ENCODE results near the gene TGM3.
"Not testable (repeated sequence)": the region's sequence is repeated elsewhere in the genome, so short reads cannot be mapped to it uniquely, and the experiment has no call there.

Gene TGM3, protein sequence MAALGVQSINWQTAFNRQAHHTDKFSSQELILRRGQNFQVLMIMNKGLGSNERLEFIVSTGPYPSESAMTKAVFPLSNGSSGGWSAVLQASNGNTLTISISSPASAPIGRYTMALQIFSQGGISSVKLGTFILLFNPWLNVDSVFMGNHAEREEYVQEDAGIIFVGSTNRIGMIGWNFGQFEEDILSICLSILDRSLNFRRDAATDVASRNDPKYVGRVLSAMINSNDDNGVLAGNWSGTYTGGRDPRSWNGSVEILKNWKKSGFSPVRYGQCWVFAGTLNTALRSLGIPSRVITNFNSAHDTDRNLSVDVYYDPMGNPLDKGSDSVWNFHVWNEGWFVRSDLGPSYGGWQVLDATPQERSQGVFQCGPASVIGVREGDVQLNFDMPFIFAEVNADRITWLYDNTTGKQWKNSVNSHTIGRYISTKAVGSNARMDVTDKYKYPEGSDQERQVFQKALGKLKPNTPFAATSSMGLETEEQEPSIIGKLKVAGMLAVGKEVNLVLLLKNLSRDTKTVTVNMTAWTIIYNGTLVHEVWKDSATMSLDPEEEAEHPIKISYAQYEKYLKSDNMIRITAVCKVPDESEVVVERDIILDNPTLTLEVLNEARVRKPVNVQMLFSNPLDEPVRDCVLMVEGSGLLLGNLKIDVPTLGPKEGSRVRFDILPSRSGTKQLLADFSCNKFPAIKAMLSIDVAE

DNA sequence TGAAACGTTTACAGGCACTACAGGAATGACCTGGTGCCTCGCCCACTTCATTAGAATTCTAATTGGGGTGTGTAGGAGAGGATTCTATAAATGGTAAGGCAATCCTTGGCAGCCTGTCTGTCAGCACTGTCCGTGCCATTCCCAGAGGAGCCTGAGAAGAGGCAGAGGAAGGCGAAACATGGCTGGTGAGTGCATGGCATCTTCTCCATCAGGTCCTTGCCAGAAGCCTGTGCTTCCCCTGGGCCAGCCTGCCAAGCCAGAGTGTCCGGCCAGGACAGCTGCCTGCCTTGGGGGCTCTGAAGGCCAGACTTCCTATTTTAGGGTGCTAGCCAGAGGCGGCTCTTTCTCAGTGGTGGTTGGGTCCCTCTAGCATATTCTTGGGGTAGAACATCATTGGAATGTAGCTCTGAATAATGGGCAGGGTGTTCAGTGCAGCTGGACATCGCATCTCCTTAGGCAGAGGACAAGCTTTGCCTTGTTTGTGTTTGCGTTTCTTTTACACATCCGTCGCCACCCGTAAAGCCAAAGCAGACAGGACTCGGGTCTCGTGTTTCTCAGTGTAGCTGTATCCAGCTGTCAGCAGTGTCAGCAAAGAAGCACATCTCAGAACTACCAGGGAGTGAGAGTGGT lies at the start of gene TGM3:
Gene TGM3 (plus strand): TSS at position 116 of the 630 bp plus-strand sequence. CDS start 63 bp downstream, at position 179.
- peak within 1 kb of the TSS in 2 of 7 experiments; percentile 21 to 30 for H3K4me3 ChIP-seq
- H3K27ac ChIP-seq = peak within 1 kb of the TSS in 6 of 21 experiments; percentile 9 to 77 (median 68)

DNA sequence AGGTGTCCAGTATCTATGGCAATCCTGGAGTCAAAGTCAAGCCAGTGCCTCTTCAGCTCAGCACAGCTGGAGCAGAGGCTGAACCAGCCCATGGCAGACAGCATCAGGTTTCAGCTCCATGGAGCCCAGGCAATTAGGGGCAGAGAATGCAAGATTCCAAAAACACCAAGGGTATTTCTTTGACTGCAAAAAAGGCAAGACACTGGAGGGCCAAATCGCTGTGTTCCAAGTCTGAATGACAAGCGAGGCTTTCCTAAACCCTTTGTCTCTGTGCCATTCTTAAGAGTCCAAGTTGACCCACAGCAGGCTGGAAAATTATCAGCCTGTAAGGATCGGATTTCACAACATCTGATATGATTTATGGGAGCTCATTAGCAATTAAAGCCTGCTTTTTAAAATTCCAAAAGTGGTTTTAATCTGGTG lies 49.7 kb upstream of the TGM3 start:
- no peak overlapping the region for H3K27ac ChIP-seq
- no peak overlapping the region for H3K4me3 ChIP-seq

DNA sequence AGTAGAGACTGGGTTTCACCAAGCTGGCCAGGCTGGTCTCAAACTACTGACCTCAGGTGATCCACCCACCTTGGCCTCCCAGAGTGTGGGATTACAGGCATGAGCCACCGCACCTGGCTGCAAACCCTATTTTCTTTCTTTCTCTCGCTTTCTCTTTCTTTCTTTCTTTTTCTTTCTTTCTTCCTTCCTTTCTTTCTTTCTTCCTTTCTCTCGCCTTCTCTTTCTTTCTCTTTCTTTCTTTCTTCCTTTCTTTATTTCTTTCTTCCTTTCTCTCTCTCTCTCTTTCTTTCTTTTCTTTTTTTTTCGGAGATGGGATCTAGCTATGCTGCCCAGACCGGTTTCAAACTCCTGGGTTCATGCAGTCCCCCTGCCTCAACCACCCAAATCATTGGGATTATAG lies 47.0 kb upstream of the TGM3 start:
- Histone ChIP-seq H3K4me3 (no peak overlapping the region), H3K27ac (no peak overlapping the region)

DNA sequence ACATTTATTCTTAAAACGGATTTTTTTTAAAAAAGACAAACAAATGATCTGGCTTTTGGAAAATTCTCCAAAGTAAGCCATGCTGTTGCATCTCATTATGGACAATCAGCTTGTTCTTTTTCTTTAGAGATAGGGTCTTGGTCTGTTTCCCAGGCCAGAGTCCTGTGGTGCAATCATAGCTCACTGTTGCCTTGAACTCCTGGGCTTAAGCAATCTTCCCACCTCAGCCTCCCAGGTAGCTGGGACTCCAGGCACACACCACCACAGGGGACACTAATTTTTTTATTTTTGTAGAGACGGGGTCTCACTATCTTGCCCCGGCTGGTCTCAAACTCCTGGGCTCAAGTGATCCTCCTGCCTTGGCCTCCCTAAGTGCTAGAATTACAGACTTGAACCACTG lies 45.9 kb upstream of the TGM3 start:
- H3K4me3 ChIP-seq = no peak overlapping the region
- no peak overlapping the region for H3K27ac ChIP-seq

DNA sequence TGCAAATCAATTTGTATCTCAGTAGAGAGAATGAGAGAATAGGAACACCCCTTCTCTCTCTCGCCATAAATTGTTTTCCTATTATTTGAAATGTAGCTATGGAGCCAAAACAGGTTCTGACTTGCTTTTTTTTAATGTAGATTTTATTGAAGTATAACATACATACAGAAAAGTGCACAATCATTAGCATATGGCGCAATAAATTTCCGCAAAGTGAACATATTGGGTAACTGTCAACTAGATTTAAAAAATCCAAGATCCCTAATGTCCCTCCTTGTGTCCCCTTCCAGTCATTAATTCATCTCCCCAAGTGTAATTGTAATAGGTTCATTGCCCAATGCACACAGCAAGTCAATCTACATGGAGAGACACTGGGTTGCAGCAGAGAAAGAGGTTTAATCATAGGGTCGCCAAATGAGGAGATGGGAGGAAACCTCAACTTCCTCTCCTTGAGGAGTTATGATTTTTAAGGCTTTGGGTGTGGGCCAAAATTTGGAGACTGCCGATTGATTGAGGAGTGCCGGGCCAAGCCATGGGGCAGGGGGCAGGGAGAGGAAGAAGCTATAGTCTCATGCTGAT lies 43.3 kb upstream of the TGM3 start:
- H3K4me3 ChIP-seq = no peak overlapping the region
- peak overlapping the region in 1 of 21 experiments; percentile 13 for H3K27ac ChIP-seq

DNA sequence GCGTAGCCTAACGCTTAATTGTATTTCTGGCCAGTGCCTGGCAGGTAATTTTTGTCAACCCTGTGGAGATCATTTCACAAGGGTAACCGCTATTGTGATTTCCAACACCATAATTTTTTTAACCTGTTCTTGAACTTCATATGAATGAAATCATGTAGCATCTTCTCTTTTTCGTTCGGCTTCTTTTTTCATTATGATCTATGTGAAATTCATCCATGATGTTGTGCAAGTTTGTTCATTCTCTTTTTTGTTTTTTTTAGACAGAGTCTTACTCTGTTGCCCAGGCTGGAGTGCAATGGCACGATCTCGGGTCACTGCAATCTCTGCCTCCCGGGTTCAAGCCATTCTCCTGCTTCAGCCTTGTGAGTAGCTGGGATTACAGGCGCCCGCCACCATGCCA lies 42.5 kb upstream of the TGM3 start:
- Histone ChIP-seq H3K4me3 (no peak overlapping the region), H3K27ac (peak overlapping the region in 1 of 21 experiments; percentile 13)

DNA sequence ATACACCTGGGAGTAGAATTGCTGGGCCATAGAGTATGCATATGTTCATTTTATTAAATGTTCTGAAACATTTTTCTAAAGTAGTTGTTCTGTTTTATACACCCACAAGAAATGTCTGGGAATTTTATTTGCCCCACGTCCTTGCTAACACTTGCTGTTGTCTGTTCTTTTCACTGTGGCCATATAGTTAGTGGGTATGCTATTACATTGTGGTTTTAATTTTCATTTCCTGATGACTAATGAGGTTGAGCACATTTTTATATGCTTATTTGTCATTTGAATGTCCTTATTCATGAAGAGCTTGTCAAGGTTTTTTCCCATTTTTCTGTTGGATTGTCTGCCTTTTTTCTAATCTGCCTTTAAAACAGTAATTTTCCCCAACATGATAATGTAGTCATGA lies 41.5 kb upstream of the TGM3 start:
- H3K4me3 ChIP-seq = no peak overlapping the region

DNA sequence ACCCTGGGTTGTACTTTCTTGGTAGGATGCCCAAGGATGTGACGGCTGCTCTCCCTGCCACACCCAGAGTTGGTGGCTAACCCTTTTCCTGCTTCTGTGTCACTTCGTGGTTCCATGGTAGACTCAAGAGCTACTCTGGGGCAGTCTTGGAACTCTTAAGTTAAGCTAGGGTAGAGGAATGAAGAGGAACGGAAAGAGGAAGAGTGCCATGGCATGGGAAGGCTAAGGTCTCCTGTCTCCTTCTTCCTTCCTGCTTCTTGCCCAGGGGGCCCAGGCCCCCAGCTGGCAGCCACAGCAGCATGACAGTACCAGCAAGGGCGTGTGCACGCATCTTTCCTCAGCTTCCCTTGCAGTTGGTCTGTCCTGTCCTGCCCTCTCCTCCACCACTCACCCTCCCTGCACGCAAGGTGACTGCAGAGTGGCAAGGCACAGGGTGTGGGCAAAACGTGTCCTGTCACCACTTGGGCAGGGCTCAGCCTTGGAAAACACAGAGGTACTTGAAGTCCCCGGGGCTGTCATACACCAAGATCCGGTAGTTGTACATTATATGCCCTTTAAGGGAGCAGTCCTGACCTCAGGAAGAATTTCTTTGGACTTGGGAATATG lies 39.8 kb upstream of the TGM3 start:
- peak overlapping the region in 6 of 21 experiments; percentile 1 to 79 (median 18) for H3K27ac ChIP-seq
- H3K4me3 ChIP-seq = no peak overlapping the region

More for the DNA sequence above, 41.5 kb upstream of the TGM3 start:
- no peak overlapping the region for H3K27ac ChIP-seq

DNA sequence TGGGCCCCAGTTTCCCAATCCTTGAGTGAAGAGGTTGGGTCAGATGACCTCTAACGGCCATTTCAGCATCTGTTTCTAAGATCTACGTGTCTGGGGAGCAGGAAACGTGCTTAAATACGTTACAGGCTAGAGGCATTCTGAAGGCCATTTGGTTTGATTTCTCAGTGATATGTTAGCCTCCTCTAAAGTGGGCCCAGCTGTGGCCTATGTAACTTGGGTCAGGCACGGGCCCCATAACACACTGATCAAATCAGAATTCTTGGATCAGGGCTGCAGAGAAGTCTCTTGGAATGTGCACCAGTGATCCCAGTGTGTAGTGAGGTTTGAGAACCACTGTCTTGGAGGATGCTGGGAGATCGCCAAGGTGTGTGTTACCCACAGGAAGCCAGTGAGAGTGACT lies 36.1 kb upstream of the TGM3 start:
- Histone ChIP-seq H3K4me3 (no peak overlapping the region), H3K27ac (peak overlapping the region in 1 of 21 experiments; percentile 9)

DNA sequence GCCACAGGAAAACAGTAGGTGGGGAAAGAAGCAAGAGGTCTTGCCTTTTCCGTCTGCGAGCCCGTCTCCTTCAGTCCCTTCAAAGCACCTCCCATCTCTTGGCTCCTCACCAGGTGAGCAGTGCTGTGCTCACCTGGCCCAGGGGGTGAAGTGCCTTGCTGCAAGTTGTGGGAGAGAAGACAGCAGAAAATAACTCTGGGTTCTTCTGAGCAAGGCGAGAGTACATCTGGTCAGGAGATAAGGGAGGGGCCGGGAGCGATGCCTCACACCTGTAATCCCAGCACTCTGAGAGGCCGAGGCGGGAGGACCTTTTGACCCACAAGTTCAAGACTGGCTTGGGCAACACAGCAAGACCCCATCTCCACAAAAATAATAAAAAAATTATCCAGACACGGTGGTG lies 35.6 kb upstream of the TGM3 start:
- H3K4me3 ChIP-seq = no peak overlapping the region
- peak overlapping the region in 1 of 21 experiments; percentile 9 for H3K27ac ChIP-seq

DNA sequence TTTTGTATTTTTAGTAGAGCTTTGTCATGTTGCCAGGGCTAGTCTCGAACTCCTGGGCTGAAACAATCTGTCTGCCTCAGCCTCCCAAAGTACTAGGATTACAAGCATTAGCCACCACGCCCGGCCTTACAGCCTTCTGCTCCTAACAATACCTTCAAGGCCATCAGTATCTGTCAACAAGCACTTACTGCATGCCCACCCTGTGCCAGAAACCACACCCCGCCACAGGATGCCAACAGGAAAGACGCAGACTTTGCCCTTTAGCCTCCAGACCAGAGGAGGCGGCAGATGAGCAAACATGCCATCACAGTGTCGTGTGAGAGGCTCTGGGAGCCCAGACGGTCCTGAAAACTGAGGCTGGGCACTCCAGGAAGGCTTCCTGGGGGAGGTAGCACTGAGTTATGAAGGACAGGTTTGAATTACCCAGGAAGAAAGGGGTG lies 34.7 kb upstream of the TGM3 start:
- no peak overlapping the region for H3K4me3 ChIP-seq
- H3K27ac ChIP-seq = no peak overlapping the region

DNA sequence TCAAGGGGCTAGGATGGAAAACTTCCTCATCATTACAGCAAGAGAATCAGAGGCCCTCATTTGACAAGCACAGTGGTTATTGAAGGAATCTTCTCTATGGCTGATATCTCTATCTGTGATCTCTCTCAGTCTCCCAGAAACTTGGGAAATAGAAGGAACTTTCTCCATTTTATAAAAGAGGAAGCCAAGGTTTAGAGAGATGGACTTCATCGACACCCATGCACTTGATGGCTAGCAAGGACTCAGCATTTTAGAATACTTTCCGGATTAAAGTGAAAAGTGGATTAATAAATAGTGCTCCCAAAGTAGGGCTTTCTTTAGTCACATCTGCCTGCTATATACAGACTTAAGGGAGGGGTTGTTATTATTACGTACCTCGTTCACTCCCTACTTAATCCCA lies 34.2 kb upstream of the TGM3 start:
- Histone ChIP-seq H3K27ac (no peak overlapping the region), H3K4me3 (no peak overlapping the region)

DNA sequence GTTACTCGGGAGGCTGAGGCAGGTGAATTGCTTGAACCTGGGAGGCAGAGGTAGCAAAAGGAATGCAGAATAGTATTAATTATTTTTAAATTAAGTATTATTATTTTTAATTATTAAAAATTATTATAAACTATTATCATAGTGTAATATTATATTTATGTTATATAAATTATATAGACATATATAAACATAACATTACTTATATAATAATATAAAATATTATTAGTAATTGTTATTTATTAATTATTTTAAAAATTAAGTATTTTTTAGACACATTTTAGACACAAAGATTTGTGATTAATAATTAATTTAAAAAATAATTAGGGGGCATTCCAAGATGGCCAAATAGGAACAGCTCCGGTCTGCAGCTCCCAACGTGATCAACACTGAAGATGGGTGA lies 31.7 kb upstream of the TGM3 start:
- H3K27ac ChIP-seq = no peak overlapping the region
- no peak overlapping the region for H3K4me3 ChIP-seq

DNA sequence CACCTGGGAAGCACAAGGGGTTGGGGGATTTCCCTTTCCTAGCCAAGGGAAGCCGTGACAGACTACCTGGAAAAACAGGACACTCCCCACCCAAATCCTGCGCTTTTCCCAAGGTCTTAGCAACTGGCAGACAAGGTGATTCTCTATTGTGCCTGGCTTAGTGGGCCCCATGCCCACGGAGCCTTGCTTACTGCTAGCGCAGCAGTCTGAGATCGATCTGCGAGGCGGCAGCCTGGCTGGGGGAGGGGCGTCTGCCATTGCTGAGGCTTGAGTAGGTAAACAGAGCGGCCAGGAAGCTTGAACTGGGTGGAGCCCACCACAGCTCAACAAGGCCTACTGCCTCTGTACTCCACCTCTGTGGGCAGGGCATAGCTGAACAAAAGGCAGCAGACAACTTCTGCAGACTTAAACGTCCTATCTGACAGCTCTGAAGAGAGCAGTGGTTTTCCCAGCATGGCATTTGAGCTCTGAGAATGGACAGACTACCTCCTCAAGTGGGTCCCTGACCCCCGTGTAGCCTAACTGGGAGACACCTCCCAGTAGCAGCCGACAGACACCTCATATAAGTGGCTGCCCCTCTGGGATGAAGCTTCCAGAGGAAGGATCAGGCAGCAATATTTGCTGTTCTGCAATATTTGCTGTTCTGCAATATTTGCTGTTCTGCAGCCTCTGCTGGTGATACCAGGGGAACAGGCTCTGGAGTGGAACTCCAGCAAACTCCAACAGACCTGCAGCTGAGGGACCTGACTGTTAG lies 31.0 kb upstream of the TGM3 start:
- H3K27ac ChIP-seq = peak overlapping the region in 1 of 21 experiments; percentile 79
- not testable (repeated sequence) for H3K4me3 ChIP-seq

DNA sequence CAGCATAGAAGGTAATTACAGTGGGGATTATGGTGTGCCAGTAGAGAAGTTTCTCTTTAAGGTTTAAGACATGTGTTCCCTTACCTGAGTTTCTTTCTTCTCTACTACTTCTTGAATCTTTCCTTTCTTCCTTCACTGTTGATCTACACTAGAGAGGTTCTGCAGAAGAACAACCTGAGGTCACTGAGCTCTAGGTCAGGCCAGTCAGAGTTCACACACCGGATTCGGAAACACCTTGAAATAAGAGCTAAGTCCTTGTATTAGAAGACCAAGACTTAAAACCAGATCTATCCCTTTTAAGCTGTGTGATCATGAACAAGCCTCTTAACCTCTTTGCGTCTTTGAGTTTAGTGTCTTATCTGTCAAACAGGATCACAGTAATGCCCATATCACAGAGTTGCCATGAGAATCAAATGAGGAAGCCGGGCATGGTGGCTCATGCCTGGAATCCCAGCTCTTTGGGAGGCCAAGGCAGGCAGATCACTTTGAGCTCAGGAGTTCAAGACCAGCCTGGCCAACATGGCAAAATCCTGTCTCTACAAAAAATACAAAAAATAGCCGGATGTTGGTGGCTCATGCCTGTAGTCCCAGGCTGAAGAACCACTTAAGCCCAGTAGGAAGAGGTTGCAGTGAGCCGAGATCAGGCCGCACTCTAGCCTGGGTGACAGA lies 22.0 kb upstream of the TGM3 start:
- H3K27ac ChIP-seq = no peak overlapping the region

DNA sequence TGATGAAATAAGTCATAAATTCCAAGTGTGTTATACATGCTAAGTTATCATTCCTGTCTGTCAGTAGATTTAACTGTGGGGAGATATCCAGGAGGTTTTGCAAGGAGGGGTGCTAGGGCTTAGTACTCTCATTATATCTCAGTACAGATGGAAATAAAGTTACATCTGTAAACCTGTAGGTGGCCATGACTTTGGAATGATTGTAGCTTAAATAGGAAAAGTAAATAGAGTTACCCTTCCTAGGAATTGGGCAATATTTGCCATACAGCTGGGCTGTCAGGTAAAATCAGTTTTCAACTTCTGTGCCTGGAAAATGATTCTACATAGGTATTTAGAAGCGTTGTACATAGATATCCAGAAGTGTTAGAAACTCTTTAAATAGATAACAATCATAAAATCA lies 19.8 kb upstream of the TGM3 start:
- Histone ChIP-seq H3K27ac (no peak overlapping the region), H3K4me3 (no peak overlapping the region)

More for the DNA sequence above, 22.0 kb upstream of the TGM3 start:
- no peak overlapping the region for H3K4me3 ChIP-seq

DNA sequence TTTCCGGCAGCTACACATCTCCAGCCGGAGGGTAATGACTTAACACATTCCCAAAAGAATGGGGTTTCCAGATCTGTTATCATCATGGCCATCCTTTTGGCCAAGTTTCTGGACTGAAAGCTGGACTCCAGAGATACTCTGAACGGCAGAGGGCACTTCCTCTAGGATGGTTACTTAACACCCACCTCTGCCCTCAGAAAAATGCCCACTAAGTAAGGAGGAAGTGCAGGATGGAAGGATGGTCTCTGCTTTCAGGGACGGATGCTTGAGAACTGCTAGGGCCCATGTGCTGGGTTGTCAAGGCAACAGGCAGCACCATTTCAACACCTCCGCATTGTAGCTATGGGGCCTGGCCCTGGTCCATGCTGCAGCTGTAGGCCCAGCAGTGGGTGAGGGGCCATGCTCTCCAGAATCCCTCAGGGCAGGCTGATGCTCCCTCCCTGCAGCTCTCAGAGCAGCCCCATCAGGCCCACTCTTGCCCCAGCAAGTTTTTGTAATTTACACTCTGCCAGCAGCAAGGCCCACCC lies 16.5 kb upstream of the TGM3 start:
- no peak overlapping the region for H3K4me3 ChIP-seq
- peak overlapping the region in 1 of 21 experiments; percentile 14 for H3K27ac ChIP-seq

DNA sequence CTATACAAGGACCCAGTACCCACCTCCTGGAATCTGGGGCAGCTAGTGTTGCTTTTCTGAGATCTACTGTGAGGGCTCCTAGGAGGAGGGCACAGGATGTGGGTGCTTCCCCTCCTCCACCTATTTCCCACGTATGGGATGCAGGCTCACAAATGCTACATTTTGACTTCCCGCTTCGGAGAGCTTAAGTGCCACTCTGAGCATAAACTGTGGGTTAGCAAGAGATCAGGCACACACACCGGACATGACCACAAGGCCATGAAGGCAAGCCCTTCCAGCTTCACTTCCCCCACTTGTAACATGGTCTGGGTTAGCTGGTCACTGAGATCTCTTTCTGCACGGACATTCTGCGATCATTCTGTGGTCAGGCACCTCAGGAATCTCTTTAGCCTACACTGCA lies 15.7 kb upstream of the TGM3 start:
- Histone ChIP-seq H3K4me3 (no peak overlapping the region), H3K27ac (peak overlapping the region in 1 of 21 experiments; percentile 65)

Data from skin epidermis (tissue), 12 donors.